ENCODE data around the gene NPIPA1. TPM values are rescaled to one million over a fixed set of nuclear protein-coding genes. Genes with fewer than 3 reads are reported as not detected.
"Not testable (repeated sequence)": the region's sequence is repeated elsewhere in the genome, so short reads cannot be mapped to it uniquely, and the experiment has no call there.

The NPIPA1 gene
- total RNA-seq, 1 donor from 2014 or later: 216 TPM

- H3K4me1 Mint-ChIP-seq (ENCODE audit: low read depth, unreplicated experiment); H3K27ac Mint-ChIP-seq (ENCODE audit: unreplicated experiment); H3K36me3 Mint-ChIP-seq (ENCODE audit: unreplicated experiment): not testable (repeated sequence)
- H3K27me3 Mint-ChIP-seq (ENCODE audit: unreplicated experiment): peaks cover 13% of the 10 kb centered on the region
- DNase-seq: peak; percentile 84
- peak overlapping the region; percentile 78 for H3K4me3 Mint-ChIP-seq (ENCODE audit: unreplicated experiment)
- peaks cover 14% of the 10 kb centered on the region for H3K9me3 Mint-ChIP-seq (ENCODE audit: unreplicated experiment)
Observed at GRCh38 chr16:14989291-14990281, 52.3 kb downstream of the NPIPA1 start.

DNA sequence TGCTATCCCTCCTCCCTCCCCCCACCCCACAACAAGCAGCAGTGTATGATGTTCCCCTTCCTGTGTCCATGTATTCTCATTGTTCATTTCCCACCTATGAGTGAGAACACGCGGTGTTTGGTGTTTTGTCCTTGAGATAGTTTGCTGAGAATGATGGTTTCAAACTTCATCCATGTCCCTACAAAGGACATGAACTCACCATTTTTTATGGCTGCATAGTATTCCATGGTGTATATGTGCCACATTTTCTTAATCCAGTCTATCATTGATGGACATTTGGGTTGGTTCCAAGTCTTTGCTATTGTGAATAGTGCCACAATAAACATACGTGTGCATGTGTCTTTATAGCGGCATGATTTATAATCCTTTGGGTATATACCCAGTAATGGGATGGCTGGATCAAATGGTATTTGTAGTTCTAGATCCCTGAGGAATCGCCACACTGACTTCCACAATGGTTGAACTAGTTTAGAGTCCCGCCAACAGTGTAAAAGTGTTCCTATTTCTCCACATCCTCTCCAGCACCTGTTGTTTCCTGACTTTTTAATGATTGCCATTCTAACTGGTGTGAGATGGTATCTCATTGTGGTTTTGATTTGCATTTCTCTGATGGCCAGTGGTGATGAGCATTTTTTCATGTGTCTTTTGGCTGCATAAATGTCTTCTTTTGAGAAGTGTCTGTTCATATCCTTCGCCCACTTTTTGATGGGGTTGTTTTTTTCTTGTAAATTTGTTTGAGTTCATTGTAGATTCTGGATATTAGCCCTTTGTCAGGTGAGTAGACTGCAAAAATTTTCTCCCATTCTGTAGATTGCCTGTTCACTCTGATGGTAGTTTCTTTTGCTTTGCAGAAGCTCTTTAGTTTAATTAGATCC, 56.3 kb downstream of the NPIPA1 start:
- not testable (repeated sequence) for H3K27ac Mint-ChIP-seq (ENCODE audit: unreplicated experiment); H3K9me3 Mint-ChIP-seq (ENCODE audit: unreplicated experiment); H3K4me1 Mint-ChIP-seq (ENCODE audit: low read depth, unreplicated experiment); DNase-seq; H3K4me3 Mint-ChIP-seq (ENCODE audit: unreplicated experiment); H3K27me3 Mint-ChIP-seq (ENCODE audit: unreplicated experiment)
- peaks cover 10% of the 10 kb centered on the region for H3K36me3 Mint-ChIP-seq (ENCODE audit: unreplicated experiment)

DNA sequence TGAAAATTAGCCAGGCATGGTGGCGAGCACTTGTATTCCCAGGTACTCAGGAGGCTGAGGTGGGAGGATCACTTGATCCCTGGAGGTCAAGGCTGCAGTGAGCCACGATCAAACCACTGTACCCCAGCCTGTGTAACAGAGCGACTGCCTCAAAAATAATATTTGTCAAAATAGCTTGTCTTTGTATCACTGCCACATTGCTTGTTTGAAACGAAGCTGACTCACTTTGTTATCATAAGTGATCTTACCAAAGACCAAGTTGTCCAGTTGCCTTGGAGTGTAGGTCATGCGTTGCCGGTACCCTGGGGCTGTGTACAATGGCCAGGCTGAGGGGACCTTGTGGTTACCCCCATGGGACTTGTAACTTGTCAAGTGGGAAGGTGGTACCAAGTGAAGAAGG, 59.5 kb downstream of the NPIPA1 start:
- not testable (repeated sequence) for H3K27ac Mint-ChIP-seq (ENCODE audit: unreplicated experiment); H3K4me1 Mint-ChIP-seq (ENCODE audit: low read depth, unreplicated experiment); H3K9me3 Mint-ChIP-seq (ENCODE audit: unreplicated experiment); DNase-seq; H3K27me3 Mint-ChIP-seq (ENCODE audit: unreplicated experiment); H3K4me3 Mint-ChIP-seq (ENCODE audit: unreplicated experiment)
- H3K36me3 Mint-ChIP-seq (ENCODE audit: unreplicated experiment): peaks cover 10% of the 10 kb centered on the region

GRCh38 chr16:14998300-14998699, 61.1 kb downstream of the NPIPA1 start:
- H3K27ac Mint-ChIP-seq (ENCODE audit: unreplicated experiment): not testable (repeated sequence)

DNA sequence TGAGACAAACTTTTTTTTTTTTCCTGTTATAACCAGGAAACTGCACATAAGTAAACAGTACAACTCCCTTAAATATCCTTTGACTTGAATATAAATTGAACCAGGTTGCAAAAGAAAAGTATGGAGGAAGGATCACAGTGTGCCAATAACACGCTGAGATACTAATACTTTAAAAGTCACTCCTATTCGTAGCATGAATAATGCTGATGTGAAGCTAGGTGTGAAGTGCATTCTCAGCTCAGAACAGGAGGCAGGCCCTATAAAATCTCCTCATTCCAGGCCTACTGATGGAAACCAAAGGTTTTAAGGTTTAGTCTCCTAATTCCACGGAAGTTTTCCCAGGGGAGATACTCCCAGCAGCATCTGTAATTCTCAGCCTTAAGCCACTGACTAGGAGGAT, 62.6 kb downstream of the NPIPA1 start:
- not testable (repeated sequence) for H3K27me3 Mint-ChIP-seq (ENCODE audit: unreplicated experiment); H3K4me1 Mint-ChIP-seq (ENCODE audit: low read depth, unreplicated experiment); H3K36me3 Mint-ChIP-seq (ENCODE audit: unreplicated experiment); DNase-seq; H3K27ac Mint-ChIP-seq (ENCODE audit: unreplicated experiment); H3K4me3 Mint-ChIP-seq (ENCODE audit: unreplicated experiment); H3K9me3 Mint-ChIP-seq (ENCODE audit: unreplicated experiment)

More at GRCh38 chr16:14998300-14998699, 61.1 kb downstream of the NPIPA1 start:
- not testable (repeated sequence) for H3K27me3 Mint-ChIP-seq (ENCODE audit: unreplicated experiment); H3K36me3 Mint-ChIP-seq (ENCODE audit: unreplicated experiment); H3K9me3 Mint-ChIP-seq (ENCODE audit: unreplicated experiment); DNase-seq; H3K4me3 Mint-ChIP-seq (ENCODE audit: unreplicated experiment); H3K4me1 Mint-ChIP-seq (ENCODE audit: low read depth, unreplicated experiment)

Small RNA genes lying within 50 kb of the gene (microRNA-seq; reads per million reads assigned to microRNA genes)
- gene MIR3180-1 (ENCODE audit: unreplicated experiment) (not detected), gene MIR3670-1 (ENCODE audit: unreplicated experiment) (not detected), gene MIR6511A1 (ENCODE audit: unreplicated experiment) (not detected), gene MIR6770-1 (ENCODE audit: unreplicated experiment) (not detected)

Other genes starting within 250 kb of the NPIPA1 start
- gene PLA2G10, start 243.1 kb upstream of the NPIPA1 start, total RNA-seq (ENCODE audit: unreplicated experiment): not detected
- gene NPIPA3, start 234.0 kb upstream of the NPIPA1 start, total RNA-seq (ENCODE audit: unreplicated experiment): 3.3 TPM
- 21.2 TPM for gene NPIPA2, start 194.9 kb upstream of the NPIPA1 start, total RNA-seq (ENCODE audit: unreplicated experiment)
- gene NOMO1, start 103.7 kb upstream of the NPIPA1 start, total RNA-seq (ENCODE audit: unreplicated experiment): 74.8 TPM
- 81.3 TPM for gene PDXDC1, start 37.6 kb downstream of the NPIPA1 start, total RNA-seq (ENCODE audit: unreplicated experiment)
- 71.1 TPM for gene NTAN1, start 118.6 kb downstream of the NPIPA1 start, total RNA-seq (ENCODE audit: unreplicated experiment)
- gene RRN3, start 156.8 kb downstream of the NPIPA1 start, total RNA-seq (ENCODE audit: unreplicated experiment): 50.0 TPM